ENCODE data around the gene DGKI.
"Not testable (repeated sequence)": the region's sequence is repeated elsewhere in the genome, so short reads cannot be mapped to it uniquely, and the experiment has no call there.

DGKI gene

GRCh38 chr7:137834552-137834951 is 12.2 kb downstream of the DGKI start:
- DNase-seq, result no peak

GRCh38 chr7:137832990-137833389 is 13.8 kb downstream of the DGKI start:
- DNase-seq, result not testable (repeated sequence)

GRCh38 chr7:137832382-137832781 is 14.4 kb downstream of the DGKI start:
- DNase-seq, result no peak

DNA sequence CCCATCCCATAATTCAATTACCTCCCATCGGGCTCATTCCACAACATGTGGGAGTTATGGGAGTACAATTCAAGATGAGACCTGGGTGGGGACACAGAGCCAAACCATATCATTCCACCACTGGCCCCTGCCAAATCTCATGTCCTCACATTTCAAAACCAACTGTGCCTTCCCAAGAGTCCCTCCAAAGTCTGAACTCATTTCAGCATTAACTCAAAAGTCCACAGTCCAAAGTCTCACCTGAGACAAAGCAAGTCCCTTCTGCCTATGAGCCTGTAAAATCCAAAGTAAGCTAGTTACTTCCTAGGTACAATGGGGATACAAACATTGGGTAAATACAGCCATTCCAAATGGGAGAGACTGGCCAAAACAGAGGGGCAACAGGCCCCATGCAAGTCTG is 15.2 kb downstream of the DGKI start:
- DNase-seq, result not testable (repeated sequence)

DNA sequence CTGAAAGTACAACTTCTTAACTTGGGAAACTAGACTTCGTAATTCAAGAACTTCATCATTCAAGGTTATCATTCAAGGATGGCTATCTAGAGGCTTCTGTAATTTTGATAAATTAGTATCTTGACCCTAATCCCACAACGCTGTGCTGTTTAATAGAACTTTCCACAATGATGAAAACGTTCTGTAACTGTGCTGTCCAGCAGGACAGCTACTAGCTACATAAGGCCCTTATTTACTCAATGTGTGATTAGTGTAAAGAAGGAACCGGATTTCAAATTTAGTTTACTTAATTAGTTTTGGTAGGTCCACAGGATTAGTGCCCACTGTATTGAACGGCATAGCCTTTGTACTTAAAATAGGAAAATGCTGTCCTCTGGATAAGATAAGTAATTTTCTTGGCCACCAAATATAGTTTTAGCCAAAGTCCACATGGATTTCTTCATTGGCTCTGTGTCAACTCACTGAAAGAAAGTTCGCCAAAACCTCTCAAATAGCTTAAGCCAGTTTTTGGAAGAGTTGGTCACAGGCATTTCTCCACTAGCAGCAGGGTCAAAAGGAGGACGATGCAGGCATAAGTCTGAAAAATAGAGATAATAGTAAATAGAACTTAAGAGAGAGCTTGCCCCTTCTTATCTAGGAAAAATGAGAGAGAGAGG is 17.3 kb downstream of the DGKI start:
- DNase-seq, result no peak

- DNase-seq, result no peak
Measured at GRCh38 chr7:137828456-137828855, 18.3 kb downstream of the DGKI start.

DNA sequence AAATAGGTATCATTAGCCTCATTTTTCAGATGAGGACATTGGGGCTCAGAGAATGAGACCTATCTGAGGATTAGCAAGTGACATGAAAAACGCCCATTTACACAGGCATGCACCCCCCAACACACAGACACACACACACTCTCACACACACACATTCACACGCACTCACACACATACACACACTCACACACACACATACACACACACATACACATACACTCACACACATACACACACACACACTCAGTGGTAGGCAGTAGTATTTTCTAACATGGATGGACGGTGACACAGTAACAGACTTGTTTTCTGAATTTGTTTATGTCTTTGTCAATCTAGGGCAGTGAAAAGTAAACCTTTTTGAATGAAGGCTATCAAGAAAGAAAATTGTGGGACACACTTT is 21.3 kb downstream of the DGKI start:
- no peak for DNase-seq

DNA sequence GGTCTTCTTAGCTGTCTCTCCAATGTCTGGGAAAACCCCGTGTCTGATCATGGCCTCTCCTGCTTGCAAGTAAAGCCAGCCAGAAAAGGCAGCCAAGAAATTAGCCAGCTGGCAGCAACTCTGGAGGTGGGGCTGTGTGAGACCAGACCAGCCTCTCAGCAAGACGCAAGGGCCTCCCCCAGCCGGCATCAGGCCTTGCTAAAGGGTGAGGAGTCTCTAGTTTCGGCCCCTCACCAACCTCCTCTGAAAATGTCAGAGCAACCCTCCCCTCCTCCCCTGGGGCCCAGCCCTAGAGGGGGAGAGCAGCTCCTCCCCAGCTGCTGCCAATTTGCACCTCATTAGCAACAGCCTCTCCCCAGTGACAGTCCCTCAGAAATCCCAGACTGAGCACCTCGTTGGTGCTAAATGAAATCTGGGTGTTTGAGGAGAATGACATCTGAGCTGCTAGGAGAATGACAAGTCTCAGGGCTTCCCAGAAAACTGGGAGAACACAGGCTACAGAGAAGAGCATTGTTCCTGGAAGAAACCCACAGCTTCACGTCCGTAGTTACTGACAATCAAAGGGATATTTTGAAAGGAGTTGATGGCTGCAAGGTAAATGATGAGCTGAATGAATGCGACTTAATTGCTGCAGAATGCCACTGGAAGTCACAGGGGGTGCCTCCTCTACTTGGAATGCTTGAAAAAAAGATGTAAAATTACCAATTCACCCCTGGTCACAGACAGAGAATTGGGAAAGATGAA is 25.9 kb downstream of the DGKI start:
- DNase-seq, result no peak

DNA sequence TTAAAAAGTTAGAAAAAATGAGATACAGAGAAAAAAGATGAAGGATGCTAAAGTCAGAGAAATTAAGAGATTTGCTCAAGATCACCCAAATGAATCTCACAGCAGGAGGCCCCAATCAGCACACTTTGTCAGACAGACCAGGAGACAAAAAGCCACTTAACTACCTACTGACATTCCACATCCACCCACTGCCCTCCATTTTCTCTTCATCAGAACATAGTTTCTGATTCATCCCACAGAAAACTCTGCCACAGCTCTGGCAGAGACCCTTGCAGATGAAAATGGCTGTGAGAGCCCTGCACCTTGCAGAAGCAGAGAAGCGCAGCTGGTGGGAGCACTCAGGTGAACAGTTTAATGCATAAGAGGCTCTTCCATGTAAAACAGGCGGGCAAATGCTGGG is 26.6 kb downstream of the DGKI start:
- DNase-seq, result no peak

- no peak for DNase-seq
Measured at GRCh38 chr7:137818036-137818435, 28.7 kb downstream of the DGKI start.

GRCh38 chr7:137816696-137817320 is 30.0 kb downstream of the DGKI start:
- no peak for DNase-seq

DNA sequence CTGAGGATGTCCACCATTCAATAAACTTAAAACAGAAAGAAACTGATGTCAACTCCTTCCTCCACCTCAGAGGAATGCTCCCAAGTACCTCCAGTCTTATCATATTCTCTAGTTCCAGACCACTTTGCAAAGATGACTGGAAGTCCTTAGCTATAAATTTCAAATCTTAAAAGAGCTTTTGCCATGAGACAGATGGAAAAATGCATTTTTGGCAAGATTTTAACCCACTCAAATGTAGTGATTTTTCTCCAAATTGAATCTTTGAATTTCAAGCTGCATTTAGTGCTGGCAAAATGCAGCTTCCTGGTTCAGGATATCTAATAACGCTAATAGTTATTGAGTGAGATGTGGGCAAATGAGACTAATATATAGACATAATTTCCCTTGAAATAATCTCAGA is 33.2 kb downstream of the DGKI start:
- no peak for DNase-seq

DNA sequence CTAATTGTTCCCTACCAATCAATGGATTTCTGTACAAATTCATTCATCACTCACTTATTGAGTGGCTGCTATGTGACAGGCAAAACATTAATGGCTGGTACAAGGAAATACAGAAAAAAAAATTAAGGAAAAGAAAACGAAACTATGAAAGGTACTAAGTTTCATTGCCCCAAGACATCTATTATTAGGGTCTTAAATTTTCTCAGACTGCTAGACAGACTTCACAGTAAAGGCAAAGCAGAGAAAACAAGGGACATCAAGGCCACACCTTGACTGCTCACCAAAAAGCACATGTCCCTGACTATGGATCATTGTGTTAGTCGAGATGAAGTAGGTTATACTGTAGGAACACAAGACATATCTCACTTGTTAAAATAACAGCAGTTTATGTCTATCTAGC is 36.5 kb downstream of the DGKI start:
- DNase-seq, result no peak

DNA sequence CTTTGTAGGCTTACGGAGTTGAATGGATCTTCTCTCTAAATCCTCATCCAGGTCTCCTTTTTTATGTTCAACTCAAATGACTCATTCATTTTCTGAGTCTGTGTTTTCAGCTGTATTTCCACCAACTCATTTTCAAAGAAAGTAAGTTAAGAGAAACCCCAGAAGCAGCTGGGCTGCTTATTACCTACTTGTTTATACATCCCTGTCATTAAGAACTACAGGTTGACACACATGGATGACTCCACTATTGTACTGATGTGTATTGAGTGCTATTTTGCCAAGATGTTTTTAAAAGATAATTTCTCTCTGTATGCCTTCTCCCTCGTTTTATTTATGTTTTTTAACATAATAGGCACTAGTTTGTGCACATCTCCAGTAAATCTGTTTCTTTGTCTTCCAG is 41.9 kb downstream of the DGKI start:
- DNase-seq, result no peak

GRCh38 chr7:137801491-137801890 is 45.3 kb downstream of the DGKI start:
- no peak for DNase-seq

- no peak for DNase-seq
Measured at GRCh38 chr7:137801003-137801402, 45.8 kb downstream of the DGKI start.

DNA sequence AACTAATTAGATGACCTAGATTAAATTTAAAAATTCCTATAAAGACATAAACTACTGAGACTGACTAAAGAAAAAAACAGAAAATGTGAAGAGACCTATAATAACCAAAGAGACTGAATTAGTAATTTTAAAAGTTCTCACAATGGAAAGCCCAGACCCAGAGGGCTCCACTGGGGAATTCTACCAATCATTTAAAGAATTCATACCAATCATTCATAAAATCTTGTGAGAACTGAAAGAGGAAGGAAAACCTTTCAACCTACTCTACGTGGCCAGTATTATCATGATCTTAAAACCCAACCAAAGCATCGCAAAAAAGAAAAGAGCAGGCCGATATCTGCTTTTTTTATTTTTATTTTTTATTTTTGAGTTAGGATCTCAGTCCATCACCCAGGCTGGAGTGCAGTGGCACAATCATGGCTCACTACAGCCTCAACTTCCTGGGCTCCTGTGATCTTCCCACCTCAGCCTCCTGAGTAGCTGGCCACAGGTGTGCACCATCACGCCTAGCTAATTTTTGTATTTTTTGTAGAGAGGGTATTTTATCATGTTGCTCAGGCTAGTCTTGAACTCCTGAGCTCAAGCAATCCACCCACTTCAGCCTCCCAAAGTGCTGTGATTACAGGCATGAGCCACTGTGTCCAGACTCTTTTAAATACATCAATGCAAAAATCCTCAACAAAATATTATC is 48.6 kb downstream of the DGKI start:
- no peak for DNase-seq

GRCh38 chr7:137795211-137795610 is 51.6 kb downstream of the DGKI start:
- no peak for DNase-seq

GRCh38 chr7:137791930-137792329 is 54.8 kb downstream of the DGKI start:
- no peak for DNase-seq

GRCh38 chr7:137790828-137791227 is 55.9 kb downstream of the DGKI start:
- DNase-seq, result no peak

- no peak for DNase-seq
Measured at GRCh38 chr7:137789215-137789882, 57.4 kb downstream of the DGKI start.

GRCh38 chr7:137787301-137787976 is 59.3 kb downstream of the DGKI start:
- DNase-seq, result no peak

DNA sequence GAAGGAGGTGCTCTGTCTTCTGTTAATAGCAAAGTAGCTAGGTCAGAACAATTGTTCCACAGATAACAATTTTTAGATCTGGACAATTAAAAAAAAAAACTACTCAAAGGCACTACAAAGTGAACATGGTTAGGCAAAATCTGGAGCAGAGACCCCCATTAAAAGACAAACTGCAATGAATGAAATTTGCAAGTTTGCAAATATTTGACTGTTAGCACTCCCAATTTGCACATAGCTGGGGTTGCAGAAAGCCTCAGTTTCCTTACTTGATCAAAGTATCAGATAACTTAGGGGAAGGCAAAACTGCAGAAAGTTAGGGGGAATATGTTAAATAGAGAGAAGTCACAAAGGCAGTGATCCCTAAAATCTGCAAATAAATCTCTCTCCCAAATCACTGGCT is 68.3 kb downstream of the DGKI start:
- no peak for DNase-seq
